Epithelial cell of prostate (primary cell): Measurements from ENCODE around the gene ZNHIT6.

ENCODE experiments used
- DNase-seq: peaks from one replicate; pipeline ENCODE4 v3.0.0-alpha.2; 2011; ENCODE audit warnings: low read depth, low spot score
- H3K27ac ChIP-seq: fragments of 450-650 bp; 2 replicates; pipeline ENCODE4 v1.5.1; 2017; ENCODE audit warnings: mild to moderate bottlenecking

Gene ZNHIT6

DNA sequence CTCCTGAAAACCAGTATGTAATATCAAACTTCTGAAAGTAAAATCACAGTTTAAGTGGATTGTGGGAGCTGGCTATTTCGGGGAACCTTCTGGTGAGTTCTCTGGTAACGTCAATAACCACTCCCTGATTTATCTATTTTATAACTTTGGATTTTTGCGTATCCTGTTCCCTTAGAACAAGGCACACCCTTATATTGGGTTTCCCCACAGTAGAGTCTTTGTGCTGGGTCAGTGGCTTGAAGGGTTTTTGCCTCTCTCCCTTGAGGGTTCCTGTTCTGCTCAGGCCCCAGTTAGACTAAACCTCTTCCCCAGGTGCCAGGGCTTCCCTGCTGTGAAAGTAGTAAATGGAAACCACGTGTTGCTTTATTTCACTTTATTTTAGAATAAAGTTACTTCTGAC, 106.3 kb downstream of the ZNHIT6 start:
- H3K27ac ChIP-seq, result no peak overlapping the region
- DNase-seq, result no peak

DNA sequence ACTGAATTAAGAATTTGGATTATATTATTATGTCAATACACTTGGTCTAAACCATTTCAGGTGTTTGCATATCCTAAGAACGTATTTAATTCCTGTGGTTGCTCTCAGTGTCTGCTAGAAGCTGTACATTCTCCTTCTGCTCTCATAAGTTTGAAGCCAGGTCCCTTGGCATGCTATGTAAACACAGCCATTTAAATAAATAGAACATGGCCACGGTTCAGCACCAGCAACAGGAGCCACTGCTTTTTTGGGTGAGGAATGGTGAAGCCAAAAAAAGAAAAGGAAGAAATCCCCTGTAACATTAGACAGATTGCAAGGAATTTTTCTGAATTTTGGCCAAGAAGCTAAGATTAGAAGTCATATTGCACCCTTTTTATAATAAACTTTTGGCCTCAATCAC, 108.6 kb downstream of the ZNHIT6 start:
- H3K27ac ChIP-seq, result no peak overlapping the region
- DNase-seq, result no peak
